GM18505 (cell line): Measurements from ENCODE around the gene RBM3.

ENCODE experiments used
- ATAC-seq: cut with Tn5 transposase; IDR thresholded peaks from one replicate; pipeline ENCODE4 v1.9.1; 2021; ENCODE audit not compliant: unreplicated experiment
- POLR2A ChIP-seq: IDR thresholded peaks from 4 replicates; pipeline ENCODE4 v1.6.1; 2011; ENCODE audit warnings: borderline replicate concordance; ENCODE audit not compliant: insufficient read depth, insufficient read length; ENCODE audit errors: extremely low read depth

Gene RBM3

DNA sequence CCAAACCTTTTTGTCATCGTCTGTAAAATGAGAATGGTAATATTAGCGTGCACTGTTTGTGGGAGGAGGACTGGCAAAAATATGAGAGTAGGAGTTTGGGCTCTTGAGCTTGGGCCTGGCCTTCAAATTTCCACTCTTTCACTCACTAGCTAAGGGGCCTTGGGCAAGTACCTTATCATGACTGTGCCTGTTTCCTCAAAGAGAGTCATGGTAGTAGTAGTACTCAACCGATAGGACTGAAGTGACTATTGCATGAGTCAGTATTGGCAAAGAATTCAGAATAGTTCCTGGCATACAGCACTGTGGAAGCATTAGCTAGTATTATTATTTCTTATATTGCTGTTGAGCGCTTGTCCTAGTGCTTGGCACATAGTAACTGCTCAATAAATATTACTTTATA is 16.0 kb upstream of the RBM3 start:
- ATAC-seq: no peak
- TF ChIP-seq POLR2A: no peak

- no peak for ATAC-seq
- no peak for TF ChIP-seq POLR2A
Observed at GRCh38 chrX:48559636-48560035, 14.6 kb upstream of the RBM3 start.

GRCh38 chrX:48560056-48560455 is 14.2 kb upstream of the RBM3 start:
- ATAC-seq: no peak
- TF ChIP-seq POLR2A: no peak

DNA sequence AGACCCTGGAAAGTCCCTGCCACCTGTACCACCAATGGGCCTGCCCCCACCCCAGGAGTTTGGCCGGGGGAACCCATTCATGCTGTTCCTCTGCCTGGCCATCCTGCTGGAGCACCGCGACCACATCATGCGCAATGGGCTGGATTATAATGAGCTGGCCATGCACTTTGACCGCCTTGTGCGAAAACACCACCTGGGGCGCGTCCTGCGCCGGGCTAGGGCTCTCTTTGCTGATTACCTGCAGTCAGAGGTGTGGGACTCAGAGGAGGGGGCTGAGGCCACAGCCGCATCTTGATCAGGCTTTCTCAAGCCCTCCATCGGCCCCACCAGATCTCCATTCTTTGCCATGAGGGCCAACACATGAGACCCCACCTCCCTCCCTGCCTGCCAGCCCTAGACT is 13.6 kb upstream of the RBM3 start:
- TF ChIP-seq POLR2A: no peak
- no peak for ATAC-seq

DNA sequence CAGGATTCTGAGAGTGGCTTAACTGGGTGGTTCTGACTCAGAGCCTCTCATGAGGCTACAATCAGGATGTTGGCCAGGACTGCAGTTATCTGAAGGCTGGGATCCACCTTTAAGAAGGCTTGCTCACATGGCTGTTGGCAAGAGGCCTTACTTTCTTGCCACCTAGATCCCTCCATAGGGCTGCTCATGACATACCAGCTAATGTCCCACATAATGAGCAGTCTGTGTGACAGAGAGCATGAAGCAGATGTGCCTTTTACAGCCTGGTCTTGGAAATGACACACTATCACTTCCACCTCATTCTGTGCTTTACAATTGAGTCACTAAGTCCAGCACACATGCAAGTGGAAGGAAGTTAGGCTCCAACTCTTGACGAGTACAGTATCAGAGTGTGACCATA is 4.3 kb upstream of the RBM3 start:
- no peak for TF ChIP-seq POLR2A
- ATAC-seq: peak; percentile 30

GRCh38 chrX:48573690-48574269 is 504 bp upstream of the RBM3 start:
- TF ChIP-seq POLR2A: no peak
- ATAC-seq: no peak

DNA sequence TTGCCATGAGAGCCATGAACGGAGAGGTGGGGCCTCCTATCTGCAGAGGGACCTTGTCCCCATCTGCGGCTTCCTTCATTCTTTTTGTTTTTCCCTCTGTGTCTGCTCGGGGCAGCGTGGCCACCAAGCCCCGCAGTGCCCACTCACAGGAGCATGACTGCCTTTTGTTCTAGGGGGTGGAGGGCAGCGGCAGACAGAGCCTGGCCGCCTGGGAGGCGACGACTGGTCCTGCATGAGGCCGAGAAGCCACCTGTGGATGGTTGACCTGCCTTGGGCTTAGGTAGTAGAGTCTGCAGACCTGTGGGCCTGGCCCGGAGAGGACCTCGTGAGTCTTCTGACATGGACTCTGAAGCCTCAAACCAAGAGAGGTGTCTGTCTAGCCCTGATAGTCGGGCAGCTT is 1.4 kb downstream of the RBM3 start:
- ATAC-seq: no peak
- no peak for TF ChIP-seq POLR2A

DNA sequence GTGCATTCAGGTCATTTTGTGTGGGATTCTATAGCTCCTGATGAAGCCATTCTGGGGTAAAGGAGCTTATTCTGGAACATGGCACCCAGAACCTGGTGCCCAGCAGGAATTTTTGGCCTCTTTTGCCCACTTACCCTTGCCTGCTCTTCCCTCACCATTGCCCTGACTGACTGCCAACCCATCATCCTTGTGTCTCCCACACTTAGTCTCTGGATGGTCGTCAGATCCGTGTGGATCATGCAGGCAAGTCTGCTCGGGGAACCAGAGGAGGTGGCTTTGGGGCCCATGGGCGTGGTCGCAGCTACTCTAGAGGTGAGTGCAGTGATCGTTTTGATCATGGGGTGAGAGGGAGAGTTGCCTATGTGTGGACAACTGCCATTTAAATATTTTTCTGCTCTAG is 1.8 kb downstream of the RBM3 start:
- no peak for ATAC-seq
- no peak for TF ChIP-seq POLR2A

- no peak for ATAC-seq
- TF ChIP-seq POLR2A: no peak
Observed at GRCh38 chrX:48578661-48579128, 4.4 kb downstream of the RBM3 start.

GRCh38 chrX:48579259-48579658 is 5.0 kb downstream of the RBM3 start:
- TF ChIP-seq POLR2A: no peak
- no peak for ATAC-seq

- TF ChIP-seq POLR2A: no peak
- ATAC-seq: no peak
Observed at GRCh38 chrX:48580662-48581061, 6.4 kb downstream of the RBM3 start.

DNA sequence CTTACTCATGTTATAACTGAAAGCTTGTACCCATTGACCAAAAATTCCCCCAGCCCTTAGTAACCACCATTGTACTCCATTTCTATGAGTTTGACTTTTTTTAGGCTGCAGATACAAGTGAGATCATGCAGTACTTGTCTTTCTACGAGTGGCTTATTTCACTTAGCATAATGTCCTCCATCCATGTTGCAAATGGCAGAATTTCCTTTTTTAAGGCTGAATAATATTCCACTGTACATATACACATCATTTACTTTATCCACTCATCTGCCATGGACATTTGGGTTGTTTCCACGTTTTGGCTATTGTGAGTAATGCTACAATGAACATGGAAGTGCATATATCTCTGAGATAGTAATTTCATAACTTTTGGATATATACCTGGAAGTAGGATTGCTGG is 10.4 kb downstream of the RBM3 start:
- TF ChIP-seq POLR2A: no peak
- ATAC-seq: no peak

GRCh38 chrX:48589482-48590162 is 15.3 kb downstream of the RBM3 start:
- TF ChIP-seq POLR2A: no peak
- ATAC-seq: no peak

DNA sequence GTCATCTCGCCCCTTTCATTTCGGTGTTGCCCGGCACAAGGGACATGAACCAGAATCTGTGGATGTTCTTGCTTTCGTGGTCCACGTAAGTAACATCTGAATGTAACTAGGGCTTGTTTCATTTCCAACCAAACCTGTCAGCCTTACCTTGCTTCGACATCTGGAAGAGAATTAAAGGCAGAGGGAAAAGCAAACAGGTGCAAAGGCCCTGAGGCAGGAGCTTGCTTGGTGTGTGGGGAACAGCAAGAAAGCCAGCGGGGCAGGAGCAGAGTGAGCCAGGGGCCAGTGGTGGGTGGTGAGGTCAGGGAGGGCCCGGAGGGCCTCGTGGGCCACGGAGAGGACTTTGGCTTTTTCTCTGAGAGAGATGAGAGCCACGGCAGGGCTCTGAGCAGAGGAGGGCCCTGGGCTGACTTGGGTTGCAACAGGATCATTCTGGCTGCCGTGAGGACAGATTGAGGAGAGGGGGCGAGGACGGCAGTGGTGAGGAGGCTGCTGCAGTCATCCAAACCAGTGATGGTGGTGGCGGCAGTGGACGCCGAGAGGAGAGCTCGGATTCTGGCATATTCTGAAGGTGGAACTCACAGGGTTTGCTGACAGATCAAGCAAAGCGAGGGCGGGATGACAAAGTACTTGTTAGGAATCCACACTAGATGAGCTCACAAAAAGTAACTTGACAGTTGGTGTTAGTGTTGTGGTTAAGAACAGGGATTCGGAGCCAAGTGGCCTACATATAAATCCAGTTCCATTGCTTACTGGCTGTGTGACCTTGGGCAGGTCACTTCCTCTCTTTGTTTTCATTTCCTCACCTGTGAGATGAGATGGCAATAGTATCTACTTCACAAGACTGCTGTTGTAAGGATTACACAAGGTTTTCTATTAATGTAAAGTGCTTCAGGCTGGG is 16.2 kb downstream of the RBM3 start:
- no peak for TF ChIP-seq POLR2A
- ATAC-seq: no peak

DNA sequence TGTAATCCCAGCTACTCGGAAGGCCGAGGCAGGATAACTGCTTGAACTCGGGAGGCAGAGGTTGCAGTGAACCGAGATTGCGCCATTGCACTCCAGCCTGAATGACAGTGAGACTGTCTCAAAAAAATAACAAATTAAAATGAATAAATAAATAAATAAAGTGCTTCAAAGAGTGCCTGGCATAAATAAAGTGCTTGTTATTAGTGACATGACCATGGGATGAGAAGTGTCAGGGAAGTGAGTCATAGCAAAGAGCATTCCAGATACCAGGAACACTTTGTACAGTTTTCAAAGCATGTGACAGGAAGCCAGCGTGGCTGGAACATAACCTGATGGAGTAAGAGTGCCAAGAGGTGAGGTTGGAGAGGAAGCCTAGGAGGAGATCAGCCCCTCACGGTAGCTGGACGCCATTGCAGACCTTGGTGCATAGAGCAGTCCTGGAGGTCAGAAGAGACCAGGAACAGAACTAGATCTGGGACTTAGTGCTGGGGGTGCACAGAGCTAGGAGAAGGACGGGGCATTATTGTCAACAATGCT is 17.0 kb downstream of the RBM3 start:
- TF ChIP-seq POLR2A: no peak

More for the DNA sequence above, 17.0 kb downstream of the RBM3 start:
- ATAC-seq: no peak
